HG03045 (cell line): Measurements from ENCODE around the gene GPR162.

Experiments
- ATAC-seq: cut with Tn5 transposase; IDR thresholded peaks from one replicate; pipeline ENCODE4 v1.9.1; 2021; ENCODE audit warnings: mild to moderate bottlenecking, moderate library complexity; ENCODE audit not compliant: unreplicated experiment

Gene GPR162

GRCh38 chr12:6834254-6834653, 12.6 kb downstream of the GPR162 start:
- ATAC-seq = no peak

GRCh38 chr12:6834873-6835272, 13.3 kb downstream of the GPR162 start:
- no peak for ATAC-seq

DNA sequence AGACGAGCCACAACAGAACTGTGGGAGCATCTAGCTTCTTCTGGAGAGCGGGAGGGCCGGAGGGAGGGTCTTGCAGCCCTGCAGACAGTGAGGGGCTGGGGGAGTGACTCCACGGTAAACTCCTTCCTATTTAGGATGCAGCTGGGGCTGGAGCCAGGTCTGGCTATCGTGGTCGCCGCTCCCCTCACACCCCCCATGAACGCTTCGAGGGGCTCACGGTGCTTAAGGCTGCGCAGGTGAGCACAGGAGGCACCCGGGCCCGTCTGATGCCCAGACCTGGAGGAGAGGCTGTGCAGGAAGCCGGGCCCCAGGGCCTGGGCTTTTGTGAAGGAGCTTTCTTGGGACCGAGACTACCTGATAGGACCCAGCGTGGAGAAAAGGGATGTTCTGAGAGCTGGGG, 15.2 kb downstream of the GPR162 start:
- ATAC-seq = no peak

DNA sequence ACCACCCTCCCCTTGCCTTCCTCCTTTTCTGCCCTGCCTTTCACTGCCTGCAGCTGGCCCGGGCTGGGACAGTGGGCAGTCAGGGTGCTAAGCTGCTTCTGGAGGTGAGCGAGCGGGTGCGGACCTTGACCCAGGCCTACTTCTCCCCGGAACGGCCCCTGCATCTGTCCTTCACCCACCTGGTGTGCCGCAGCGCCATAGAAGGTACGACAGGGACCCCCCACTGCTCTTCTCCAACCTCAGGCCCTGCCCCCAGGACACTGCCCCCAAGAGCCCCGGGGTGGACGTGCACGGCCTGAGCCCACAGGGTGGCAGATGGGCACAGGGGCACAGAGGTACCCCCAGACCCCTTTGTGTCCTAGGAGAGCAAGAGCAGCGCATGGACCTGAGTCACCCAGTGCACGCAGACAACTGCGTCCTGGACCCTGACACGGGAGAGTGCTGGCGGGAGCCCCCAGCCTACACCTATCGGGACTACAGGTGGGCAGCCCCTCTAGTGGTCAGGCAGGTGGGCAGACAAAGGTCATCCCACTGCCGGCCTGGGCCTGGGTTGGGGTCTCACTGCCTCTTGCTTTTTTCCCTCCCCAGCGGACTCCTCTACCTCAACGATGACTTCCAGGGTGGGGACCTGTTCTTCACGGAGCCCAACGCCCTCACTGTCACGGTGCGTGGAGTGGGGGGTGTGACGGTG, 15.9 kb downstream of the GPR162 start:
- ATAC-seq = no peak

- no peak for ATAC-seq
These were observed 17.2 kb downstream of the GPR162 start for GRCh38 chr12:6838854-6839253.

DNA sequence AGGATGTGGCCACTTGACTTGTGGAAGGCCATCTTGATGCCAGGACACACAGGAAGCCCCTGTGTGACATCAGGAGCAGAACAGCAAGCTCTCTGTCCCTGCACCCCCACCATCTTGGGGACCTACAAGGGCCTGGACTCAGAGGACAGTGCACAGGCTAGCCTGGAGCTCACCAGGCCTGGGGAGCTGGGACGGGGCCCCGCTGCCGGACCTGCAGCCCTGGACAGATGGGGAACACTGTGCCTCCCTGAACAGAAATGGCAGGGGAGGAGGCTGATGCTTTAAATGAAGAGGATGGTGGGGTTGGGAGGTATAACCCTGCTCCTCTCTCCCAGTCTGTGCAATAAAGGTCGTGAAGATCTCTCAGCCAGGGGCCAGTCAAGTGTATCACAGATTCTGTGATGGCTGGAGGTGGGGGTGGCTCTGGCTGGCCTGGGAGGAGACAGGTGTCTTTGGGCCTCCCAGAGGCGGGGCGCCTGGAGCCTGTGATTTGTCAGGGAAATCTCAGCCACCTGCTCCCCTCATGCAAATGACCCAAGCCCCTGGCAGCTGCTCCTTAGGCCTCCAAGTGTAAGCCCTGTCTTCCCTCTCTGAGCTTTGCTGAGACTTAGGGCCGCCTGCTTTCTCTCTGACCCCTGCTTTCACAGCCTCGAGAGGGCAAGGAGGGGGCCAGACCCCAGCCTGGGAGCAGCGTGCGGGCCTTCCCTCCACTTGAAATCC, 18.0 kb downstream of the GPR162 start:
- ATAC-seq = peak; percentile 88

- no peak for ATAC-seq
These were observed 18.7 kb downstream of the GPR162 start for GRCh38 chr12:6840330-6840729.

- ATAC-seq = no peak
These were observed 19.3 kb downstream of the GPR162 start, which contains the start of gene GNB3 for GRCh38 chr12:6840761-6841515. TSS of gene GNB3 (plus strand) at chr12:6840925. CDS start at chr12:6841288, 363 bp downstream.

DNA sequence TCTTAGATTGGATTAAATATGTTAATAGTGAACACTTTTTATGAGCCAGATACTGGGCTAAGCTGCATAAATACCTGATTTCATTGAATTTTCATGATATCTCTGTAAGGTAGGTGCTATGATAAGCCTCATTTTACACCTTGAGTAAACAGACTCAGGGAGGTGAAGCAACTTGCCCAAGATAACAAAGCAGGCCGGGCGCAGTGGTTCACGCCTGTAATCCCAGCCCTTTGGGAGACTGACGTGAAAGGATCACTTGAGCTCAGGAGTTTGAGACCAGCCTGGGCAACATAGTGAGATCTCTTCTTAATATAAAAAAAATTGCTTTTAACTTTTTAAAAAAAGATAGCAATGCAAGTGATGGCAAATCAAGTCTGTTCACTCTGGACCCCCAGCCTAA, 20.5 kb downstream of the GPR162 start:
- no peak for ATAC-seq

DNA sequence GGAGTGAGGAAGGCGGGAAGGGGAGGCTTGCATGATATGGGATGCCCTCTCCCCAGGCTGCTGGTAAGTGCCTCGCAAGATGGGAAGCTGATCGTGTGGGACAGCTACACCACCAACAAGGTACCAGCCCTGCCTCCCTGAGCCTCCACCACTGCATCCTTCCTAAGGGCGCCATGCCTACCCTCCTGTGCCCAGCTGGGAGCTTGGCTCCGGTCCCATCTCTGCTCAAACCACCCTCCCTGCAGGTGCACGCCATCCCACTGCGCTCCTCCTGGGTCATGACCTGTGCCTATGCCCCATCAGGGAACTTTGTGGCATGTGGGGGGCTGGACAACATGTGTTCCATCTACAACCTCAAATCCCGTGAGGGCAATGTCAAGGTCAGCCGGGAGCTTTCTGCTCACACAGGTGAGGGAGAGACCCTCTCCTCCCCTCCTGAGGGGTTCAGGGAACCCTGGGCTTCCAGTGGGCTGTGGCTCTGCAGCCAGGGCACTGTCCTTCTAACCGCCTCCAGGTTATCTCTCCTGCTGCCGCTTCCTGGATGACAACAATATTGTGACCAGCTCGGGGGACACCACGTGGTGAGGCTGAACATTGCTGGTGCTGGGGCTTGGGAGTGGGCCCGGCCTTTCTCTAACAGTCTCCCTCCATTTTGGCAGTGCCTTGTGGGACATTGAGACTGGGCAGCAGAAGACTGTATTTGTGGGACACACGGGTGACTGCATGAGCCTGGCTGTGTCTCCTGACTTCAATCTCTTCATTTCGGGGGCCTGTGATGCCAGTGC, 21.7 kb downstream of the GPR162 start:
- ATAC-seq = no peak

DNA sequence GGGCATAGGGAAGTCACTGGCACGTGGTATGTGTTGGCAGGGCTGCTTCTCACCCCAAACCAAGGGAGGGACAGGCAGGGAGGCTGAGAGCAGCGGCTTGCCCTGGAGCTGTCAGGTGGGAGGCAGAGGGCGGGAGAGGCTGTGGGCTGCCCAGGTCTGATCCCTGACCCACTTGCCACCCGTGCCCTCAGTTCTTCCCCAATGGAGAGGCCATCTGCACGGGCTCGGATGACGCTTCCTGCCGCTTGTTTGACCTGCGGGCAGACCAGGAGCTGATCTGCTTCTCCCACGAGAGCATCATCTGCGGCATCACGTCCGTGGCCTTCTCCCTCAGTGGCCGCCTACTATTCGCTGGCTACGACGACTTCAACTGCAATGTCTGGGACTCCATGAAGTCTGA, 23.8 kb downstream of the GPR162 start:
- no peak for ATAC-seq

- ATAC-seq = no peak
These were observed 24.8 kb downstream of the GPR162 start for GRCh38 chr12:6846316-6846869.

GRCh38 chr12:6847676-6848075, 26.1 kb downstream of the GPR162 start:
- ATAC-seq = no peak

DNA sequence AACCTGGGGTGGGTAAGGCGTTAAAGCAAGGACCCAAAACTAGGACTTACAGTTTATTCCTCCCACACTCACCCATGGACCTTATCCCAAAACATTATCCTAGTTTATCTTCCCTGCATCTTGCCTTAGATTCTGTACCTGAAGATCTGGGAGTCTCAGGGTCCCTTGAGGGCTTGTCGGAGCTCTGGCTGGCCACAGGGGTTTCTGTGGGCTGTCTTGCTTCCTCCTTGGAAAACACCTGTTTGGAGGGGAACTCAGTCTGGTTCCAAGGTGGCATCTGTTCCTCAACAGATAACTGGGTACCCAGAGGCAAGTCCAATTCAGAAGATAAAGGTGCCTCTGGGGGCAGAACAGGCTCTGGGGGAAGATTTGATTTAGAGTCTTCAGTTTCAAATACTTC, 27.8 kb downstream of the GPR162 start:
- ATAC-seq = no peak

- ATAC-seq = no peak
These were observed 28.4 kb downstream of the GPR162 start for GRCh38 chr12:6849976-6850560.

GRCh38 chr12:6850796-6851152, 29.2 kb downstream of the GPR162 start:
- no peak for ATAC-seq

DNA sequence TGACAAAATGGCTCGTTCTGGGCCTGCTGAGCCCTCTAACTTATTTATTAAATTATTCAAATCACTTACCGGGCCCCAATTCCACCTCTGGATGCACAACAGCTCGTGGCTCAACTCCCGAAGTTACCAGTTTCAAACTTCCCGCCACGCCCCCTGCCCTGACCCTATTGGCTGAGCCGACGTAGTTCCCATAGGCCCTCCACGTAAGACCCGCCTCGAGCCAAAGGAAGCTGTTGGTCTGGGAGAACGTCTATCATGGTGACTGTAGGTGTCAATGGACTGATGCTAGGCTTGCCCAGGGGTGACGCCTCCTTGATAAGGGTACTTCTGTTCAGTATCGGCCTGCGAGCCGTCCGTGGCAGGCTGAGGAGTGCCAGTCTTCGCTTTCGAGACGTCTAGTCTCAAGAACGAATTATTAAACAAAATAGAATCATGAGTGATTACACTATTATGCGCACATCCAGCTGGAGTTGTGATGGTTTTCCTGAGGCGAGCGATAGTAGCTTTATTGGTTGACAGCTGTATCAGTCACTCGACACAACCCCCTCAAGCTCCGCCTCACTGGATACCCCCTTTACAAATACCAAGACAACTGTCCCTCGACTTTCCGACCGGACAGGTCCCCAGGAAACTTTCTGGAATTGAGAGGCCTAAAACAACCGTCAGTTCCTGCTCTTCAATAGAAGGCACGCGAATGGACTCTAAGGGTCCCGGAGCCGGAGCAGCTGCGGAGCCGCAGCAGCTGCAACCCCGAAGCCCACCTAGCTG, 29.7 kb downstream of the GPR162 start, which contains the start of gene CDCA3:
CDCA3 (minus strand) TSS at position 134 of the 768 bp plus-strand sequence. CDS start 334 bp downstream, outside the sequence.
- peak; percentile 56 for ATAC-seq

GRCh38 chr12:6851921-6852650, 30.5 kb downstream of the GPR162 start, which contains the start of gene USP5:
TSS of gene USP5 (plus strand) at chr12:6852150. CDS start at chr12:6852180, 30 bp downstream.
- ATAC-seq = peak; percentile 73
